GM18499 (cell line): ENCODE data around the gene CCDC122.
"Not testable (repeated sequence)": the region's sequence is repeated elsewhere in the genome, so short reads cannot be mapped to it uniquely, and the experiment has no call there.

Experiments
- ATAC-seq: cut with Tn5 transposase; IDR thresholded peaks from one replicate; pipeline ENCODE4 v1.9.1; 2021; ENCODE audit warnings: moderate number of reproducible peaks; ENCODE audit not compliant: insufficient read depth, unreplicated experiment

The CCDC122 gene

DNA sequence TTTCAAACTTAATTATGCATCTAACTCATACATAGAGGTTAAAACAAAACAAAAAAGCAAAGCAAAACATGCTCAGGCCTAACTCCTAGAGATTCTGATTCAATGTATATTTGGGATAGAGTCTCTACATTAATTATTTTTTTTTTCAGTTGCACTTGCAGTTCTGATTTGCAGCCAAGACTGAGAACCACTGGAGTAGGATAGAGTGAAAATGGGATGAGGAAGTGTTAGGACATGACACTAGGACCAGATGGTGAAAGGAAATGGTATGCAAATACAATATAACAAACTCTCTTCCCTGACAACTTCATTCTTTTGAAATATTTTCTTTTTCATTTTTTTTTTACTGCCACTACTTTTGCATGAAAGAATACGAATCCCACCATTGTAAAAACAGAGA is 1.8 kb downstream of the CCDC122 start:
- no peak for ATAC-seq

DNA sequence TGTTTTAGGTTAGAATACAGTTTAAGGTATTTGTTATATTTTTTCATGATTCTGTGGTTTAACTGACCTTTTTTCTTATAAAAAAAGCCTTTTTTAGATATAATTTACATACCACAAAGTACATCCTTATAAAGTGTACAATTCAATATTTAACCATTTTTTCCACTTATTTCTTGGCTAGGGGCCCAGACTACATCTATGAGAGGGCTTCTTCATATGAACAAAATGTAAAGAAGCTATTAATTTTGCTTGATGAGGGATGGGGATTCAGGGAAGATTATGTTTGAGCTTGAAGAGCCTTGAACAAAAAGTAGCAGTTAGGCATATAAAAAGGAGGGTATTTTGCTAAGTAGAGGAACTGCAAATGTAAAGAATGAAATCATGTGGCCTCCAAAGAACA is 2.2 kb downstream of the CCDC122 start:
- no peak for ATAC-seq

DNA sequence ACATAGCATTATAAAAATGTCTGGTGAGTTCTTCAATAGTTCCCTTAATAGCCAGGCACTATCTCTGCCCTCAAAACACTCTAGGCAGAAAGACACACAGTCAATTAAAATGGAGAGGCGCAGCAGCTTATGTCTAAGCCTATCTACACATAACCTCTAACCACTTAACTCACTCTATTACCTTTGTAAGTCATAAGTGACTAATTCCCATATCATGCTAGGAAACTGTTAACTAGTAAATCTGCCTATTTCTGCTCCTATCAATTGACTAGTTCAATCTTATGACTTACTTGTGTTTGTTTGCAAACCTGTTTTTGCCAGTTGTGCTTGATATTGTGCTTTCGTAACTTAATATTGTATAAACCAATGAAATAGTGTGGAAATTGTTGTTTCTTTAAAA is 3.2 kb downstream of the CCDC122 start:
- no peak for ATAC-seq

DNA sequence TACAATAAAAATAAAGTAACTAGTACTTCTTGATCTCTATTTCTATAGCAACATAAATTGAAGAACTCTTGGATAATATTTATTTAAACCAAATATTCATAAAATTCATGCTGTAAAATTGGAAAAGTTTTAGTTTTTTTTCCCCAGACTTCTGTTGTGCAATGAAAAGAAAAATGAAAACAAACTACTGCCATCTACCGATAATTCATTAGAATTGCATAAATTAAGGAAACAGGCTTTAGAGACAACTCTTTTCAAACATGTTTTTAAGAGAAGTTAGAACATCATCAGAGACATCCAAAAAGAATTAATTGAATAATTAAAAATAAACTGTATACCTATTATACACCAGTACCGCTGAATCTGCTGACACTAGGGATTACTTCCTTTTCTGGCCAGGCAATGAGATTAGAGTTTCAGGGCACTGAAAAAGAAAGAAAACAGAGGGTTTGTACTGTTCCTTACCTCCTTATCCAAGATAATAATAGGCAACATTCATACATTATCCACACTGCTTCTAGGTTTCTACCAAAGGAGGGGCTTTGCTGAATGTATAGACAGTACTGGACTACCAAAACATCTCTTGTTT is 4.9 kb downstream of the CCDC122 start:
- ATAC-seq, result no peak

GRCh38 chr13:43872181-43872580 is 7.4 kb downstream of the CCDC122 start:
- ATAC-seq, result no peak

DNA sequence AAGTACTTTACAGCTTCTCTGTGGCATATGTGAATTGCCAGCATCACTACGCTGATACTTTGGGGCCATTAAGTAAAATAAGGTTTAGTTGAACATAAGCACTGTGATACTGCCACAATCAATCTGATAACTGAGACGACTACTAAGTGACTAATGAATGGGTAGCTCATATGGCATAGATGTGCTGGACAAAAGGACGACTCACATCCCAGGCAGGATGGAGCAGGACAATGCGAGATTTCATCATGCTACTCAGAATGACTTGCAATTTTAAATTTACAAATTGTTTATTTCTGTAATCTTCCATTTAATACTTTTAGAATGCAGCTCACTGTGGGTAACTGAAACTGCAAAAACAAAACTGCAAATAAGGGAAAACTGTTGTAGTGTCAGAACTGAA is 13.6 kb downstream of the CCDC122 start:
- ATAC-seq, result no peak

GRCh38 chr13:43864921-43865320 is 14.6 kb downstream of the CCDC122 start:
- ATAC-seq, result no peak

GRCh38 chr13:43861863-43862262 is 17.7 kb downstream of the CCDC122 start:
- no peak for ATAC-seq

GRCh38 chr13:43852923-43853404 is 26.6 kb downstream of the CCDC122 start:
- no peak for ATAC-seq

GRCh38 chr13:43850873-43851272 is 28.7 kb downstream of the CCDC122 start:
- ATAC-seq, result no peak

GRCh38 chr13:43848001-43848649 is 31.4 kb downstream of the CCDC122 start:
- no peak for ATAC-seq

- no peak for ATAC-seq
Observed at GRCh38 chr13:43846496-43847158, 32.9 kb downstream of the CCDC122 start.

GRCh38 chr13:43838909-43839308 is 40.6 kb downstream of the CCDC122 start:
- ATAC-seq, result no peak

DNA sequence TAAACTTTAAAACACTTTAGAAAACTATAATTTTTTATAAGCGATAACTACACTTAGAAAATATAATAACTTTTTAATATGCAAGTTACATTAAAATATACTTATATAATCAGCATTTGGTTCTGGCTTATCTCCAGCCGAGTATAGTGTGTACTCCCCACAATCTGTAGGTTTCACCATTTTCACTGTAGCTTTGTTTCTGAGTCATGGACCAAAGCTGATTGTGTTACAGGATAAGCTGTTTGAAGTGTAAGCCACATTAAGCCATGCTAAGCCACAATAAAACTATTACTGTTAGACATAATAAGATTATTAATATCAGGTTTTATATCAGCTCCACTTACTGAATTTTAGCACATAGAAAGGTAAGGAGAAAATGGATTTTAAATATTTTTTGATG is 43.8 kb downstream of the CCDC122 start:
- no peak for ATAC-seq

DNA sequence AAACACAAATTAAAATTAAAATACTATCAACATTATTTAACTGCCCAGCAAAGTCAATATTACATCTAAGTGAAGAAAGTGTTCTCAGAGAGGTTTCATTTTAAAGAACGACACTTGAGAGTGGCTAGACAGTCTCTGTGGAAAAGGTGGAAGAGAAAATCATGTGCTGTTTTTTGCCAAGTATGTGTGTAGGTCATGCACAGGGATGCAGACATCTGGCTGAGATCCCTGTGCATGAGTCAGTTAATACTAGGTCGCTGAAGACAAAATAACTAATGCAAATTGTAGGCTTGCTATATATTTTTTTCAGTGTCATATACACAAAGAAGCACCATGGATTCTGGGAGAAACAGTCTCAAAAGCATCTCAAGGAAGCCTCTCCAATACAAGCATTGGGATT is 48.5 kb downstream of the CCDC122 start:
- no peak for ATAC-seq

DNA sequence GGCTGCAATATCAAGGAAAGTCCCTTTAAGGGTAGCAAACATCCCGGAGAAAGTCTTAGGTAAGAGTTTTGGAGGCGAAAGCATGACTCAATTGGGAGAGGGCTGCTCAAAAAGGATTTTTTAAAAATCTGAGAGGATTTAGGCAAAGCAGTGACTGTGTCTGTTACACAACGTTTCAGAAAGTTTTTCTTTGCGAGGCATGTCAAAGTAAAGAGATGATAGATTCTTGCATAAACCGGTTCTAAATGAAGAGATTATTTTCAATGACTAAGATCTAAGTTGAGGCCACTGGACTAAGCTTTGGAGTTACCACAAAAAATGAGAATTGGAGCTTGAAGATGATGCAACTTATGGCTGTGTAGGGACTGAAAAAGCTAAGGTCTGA is 49.1 kb downstream of the CCDC122 start:
- no peak for ATAC-seq

- ATAC-seq, result not testable (repeated sequence)
Observed at GRCh38 chr13:43824656-43825055, 54.9 kb downstream of the CCDC122 start.

- no peak for ATAC-seq
Observed at GRCh38 chr13:43822969-43823368, 56.6 kb downstream of the CCDC122 start.

- no peak for ATAC-seq
Observed at GRCh38 chr13:43816401-43816889, 63.1 kb downstream of the CCDC122 start.

GRCh38 chr13:43815204-43815603 is 64.3 kb downstream of the CCDC122 start:
- no peak for ATAC-seq

- ATAC-seq, result no peak
Observed at GRCh38 chr13:43808676-43809075, 70.9 kb downstream of the CCDC122 start.
